HG03064 (cell line): Measurements from ENCODE around the gene MACROD1.

Source experiments
- ATAC-seq: cut with Tn5 transposase; IDR thresholded peaks from one replicate; pipeline ENCODE4 v1.9.1; 2021; ENCODE audit warnings: low read depth; ENCODE audit not compliant: unreplicated experiment

MACROD1 gene

GRCh38 chr11:64022125-64022784, 143.7 kb downstream of the MACROD1 start:
- ATAC-seq, result no peak

- ATAC-seq, result no peak
Observed at GRCh38 chr11:64021757-64022093, 144.2 kb downstream of the MACROD1 start.

GRCh38 chr11:64020976-64021756, 144.7 kb downstream of the MACROD1 start:
- no peak for ATAC-seq

- ATAC-seq, result no peak
Observed at GRCh38 chr11:64019106-64020037, 146.5 kb downstream of the MACROD1 start.

GRCh38 chr11:64018310-64018709, 147.6 kb downstream of the MACROD1 start:
- no peak for ATAC-seq

GRCh38 chr11:64017945-64018224, 148.0 kb downstream of the MACROD1 start:
- ATAC-seq, result no peak

GRCh38 chr11:64015935-64016845, 149.7 kb downstream of the MACROD1 start:
- ATAC-seq, result no peak

GRCh38 chr11:64015510-64015909, 150.4 kb downstream of the MACROD1 start:
- ATAC-seq, result no peak

GRCh38 chr11:64014356-64014755, 151.6 kb downstream of the MACROD1 start:
- ATAC-seq, result no peak

GRCh38 chr11:64013141-64013896, 152.6 kb downstream of the MACROD1 start:
- ATAC-seq, result no peak

- ATAC-seq, result no peak
Observed at GRCh38 chr11:64011371-64011770, 154.5 kb downstream of the MACROD1 start.

- no peak for ATAC-seq
Observed at GRCh38 chr11:64010783-64011182, 155.1 kb downstream of the MACROD1 start.

- no peak for ATAC-seq
Observed at GRCh38 chr11:64009710-64010109, 156.2 kb downstream of the MACROD1 start.

GRCh38 chr11:64008914-64009633, 156.8 kb downstream of the MACROD1 start:
- ATAC-seq, result no peak

GRCh38 chr11:64008283-64008913, 157.5 kb downstream of the MACROD1 start:
- no peak for ATAC-seq

- ATAC-seq, result no peak
Observed at GRCh38 chr11:64007629-64008282, 158.2 kb downstream of the MACROD1 start.

GRCh38 chr11:64007160-64007628, 158.7 kb downstream of the MACROD1 start:
- no peak for ATAC-seq

GRCh38 chr11:64006398-64006797, 159.5 kb downstream of the MACROD1 start:
- ATAC-seq, result no peak
